PC-3 (cell line): Measurements from ENCODE around the gene MAPKBP1.

Source experiments
- EZH2 ChIP-seq: fragments of 300-600 bp; sonication (generic); IDR thresholded peaks from one replicate; pipeline ENCODE4 v1.6.1; 2017; ENCODE audit warnings: antibody characterized with exemption, mild to moderate bottlenecking, low read length; ENCODE audit not compliant: unreplicated experiment
- EZH2phosphoT487 ChIP-seq: fragments of 300-600 bp; sonication (generic); IDR thresholded peaks from 2 replicates; pipeline ENCODE4 v1.6.1; 2018; ENCODE audit warnings: mild to moderate bottlenecking, antibody characterized with exemption, low read length, borderline replicate concordance
- TF ChIP-seq, protein P1 (sequence below): fragments of 300-600 bp; sonication (generic); conservative IDR thresholded peaks from 2 replicates; pipeline ENCODE4 v1.5.1; 2017; ENCODE audit warnings: antibody characterized with exemption, low read depth, mild to moderate bottlenecking, low read length

DNA sequence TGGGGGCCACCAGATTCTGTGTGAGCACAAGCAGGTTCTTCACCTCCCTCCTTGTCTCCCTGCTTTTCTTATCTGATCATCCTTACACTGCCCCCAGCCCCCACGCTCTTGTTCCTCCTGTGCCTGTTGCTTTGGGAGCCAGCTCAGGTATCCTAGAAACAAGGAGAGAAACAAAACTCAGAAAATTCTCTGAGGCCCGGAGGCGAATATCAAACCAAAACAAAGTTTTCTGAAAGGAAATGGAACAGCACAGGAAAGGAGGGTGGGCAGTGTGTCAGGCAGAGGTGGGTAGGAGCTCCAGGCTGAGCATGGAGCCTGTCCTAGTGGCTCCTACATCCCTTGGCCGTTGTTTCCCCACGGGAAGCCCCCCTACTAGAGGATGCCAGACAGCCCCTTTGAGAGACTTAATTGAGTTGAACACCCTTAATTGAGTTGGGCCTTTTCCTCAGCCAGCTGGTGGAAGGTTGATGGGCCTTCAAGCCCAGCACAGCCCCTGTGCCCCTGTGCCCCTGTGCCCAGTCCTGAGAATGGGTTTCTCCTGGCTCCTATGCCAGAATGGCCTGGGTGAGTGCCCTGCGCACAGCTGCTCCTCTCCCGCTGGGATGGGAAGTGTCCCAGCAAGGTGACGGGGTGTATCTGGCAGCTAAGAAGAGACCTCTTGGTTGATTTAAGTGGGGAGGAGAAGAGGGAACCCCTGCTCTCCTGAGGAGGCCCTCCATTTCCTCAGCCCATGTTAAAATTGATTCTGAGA, 30.8 kb downstream of the MAPKBP1 start:
- TF ChIP-seq, protein P1, sequence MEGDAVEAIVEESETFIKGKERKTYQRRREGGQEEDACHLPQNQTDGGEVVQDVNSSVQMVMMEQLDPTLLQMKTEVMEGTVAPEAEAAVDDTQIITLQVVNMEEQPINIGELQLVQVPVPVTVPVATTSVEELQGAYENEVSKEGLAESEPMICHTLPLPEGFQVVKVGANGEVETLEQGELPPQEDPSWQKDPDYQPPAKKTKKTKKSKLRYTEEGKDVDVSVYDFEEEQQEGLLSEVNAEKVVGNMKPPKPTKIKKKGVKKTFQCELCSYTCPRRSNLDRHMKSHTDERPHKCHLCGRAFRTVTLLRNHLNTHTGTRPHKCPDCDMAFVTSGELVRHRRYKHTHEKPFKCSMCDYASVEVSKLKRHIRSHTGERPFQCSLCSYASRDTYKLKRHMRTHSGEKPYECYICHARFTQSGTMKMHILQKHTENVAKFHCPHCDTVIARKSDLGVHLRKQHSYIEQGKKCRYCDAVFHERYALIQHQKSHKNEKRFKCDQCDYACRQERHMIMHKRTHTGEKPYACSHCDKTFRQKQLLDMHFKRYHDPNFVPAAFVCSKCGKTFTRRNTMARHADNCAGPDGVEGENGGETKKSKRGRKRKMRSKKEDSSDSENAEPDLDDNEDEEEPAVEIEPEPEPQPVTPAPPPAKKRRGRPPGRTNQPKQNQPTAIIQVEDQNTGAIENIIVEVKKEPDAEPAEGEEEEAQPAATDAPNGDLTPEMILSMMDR, result no peak
- TF ChIP-seq EZH2phosphoT487 (no peak), EZH2 (no peak)
